H1 (cell line): Measurements from ENCODE around the gene NXPH2. TPM values are rescaled to one million over a fixed set of nuclear protein-coding genes. Genes with fewer than 3 reads are reported as not detected.

Source experiments
- CTCF ChIA-PET: fragments of 300-600 bp; sonication (Branson Sonifier 250); formaldehyde crosslinking; loops from one replicate; lab custom pipeline; 2021; ENCODE audit not compliant: partially characterized antibody; lab: Charles Lee
- POLR2A ChIA-PET: fragments of 300-600 bp; sonication (Branson Sonifier 250); formaldehyde crosslinking; loops from one replicate; lab custom pipeline; 2021; ENCODE audit warnings: inconsistent platforms; ENCODE audit not compliant: partially characterized antibody; lab: Charles Lee
- DNase-seq, 2 experiments: peaks; one replicate each; pipeline versions ENCODE4 v3.0.0 to v3.0.0-alpha.2; 2010 to 2022; ENCODE audit warnings: low spot score in 2 of 2, low read depth in 1 of 2, mixed read lengths in 1 of 2
- FAIRE-seq: peaks from 2 replicates; lab custom pipeline; 2011; peaks lifted over from hg19 to GRCh38; lab: Jason Lieb, UNC
- H2AFZ ChIP-seq: 2 replicates; pipeline ENCODE4 v1.8.1; 2012; ENCODE audit warnings: low read length, inconsistent platforms
- H2AK5ac ChIP-seq: 2 replicates; pipeline ENCODE4 v1.6.1; 2013; ENCODE audit warnings: low read depth, low read length
- H2BK120ac ChIP-seq: replicated peaks from 2 replicates; pipeline ENCODE3; 2013; ENCODE audit warnings: low read depth, low read length, inconsistent platforms
- H2BK12ac ChIP-seq: 2 replicates; pipeline ENCODE4 v1.6.1; 2013; ENCODE audit warnings: low read depth, low read length
- H2BK15ac ChIP-seq: 2 replicates; pipeline ENCODE4 v1.6.1; 2013; ENCODE audit warnings: low read length
- H2BK20ac ChIP-seq: 2 replicates; pipeline ENCODE4 v1.6.1; 2013; ENCODE audit warnings: low read length
- H2BK5ac ChIP-seq: 2 replicates; pipeline ENCODE4 v1.6.1; 2013; ENCODE audit warnings: low read depth, low read length
- H3K14ac ChIP-seq: 2 replicates; pipeline ENCODE4 v1.6.1; 2013; ENCODE audit warnings: inconsistent platforms; ENCODE audit not compliant: insufficient read length
- H3K18ac ChIP-seq: 2 replicates; pipeline ENCODE4 v1.6.1; 2013; ENCODE audit warnings: low read length; ENCODE audit errors: extremely low read depth
- H3K23ac ChIP-seq: 2 replicates; pipeline ENCODE4 v1.6.1; 2013; ENCODE audit warnings: inconsistent platforms; ENCODE audit not compliant: insufficient read length
- H3K23me2 ChIP-seq: 2 replicates; pipeline ENCODE4 v1.6.1; 2013; ENCODE audit warnings: low read depth, low read length
- H3K27ac ChIP-seq: 2 replicates; pipeline ENCODE4 v1.6.1; 2011; ENCODE audit warnings: low read depth, low read length, inconsistent platforms
- H3K27me3 ChIP-seq, 4 experiments: replicated peaks in 1 of 4; 1 replicate in 1 of 4; 2 replicates in 3 of 4; pipeline versions ENCODE4 v1.6.1 to v1.8.1; 2011 to 2013; ENCODE audit warnings: low read length in 3 of 4, mild to moderate bottlenecking in 3 of 4, inconsistent platforms in 2 of 4, mixed read lengths in 2 of 4, moderate library complexity in 1 of 4; ENCODE audit not compliant: control insufficient read depth in 3 of 4, insufficient read depth in 3 of 4; ENCODE audit errors: extremely low read depth in 1 of 4
- H3K36me3 ChIP-seq, 4 experiments: 2 replicates each; pipeline versions ENCODE4 v1.6.1 to v1.8.1; 2011 to 2013; ENCODE audit warnings: mild to moderate bottlenecking in 4 of 4, low read length in 3 of 4, moderate library complexity in 2 of 4, control low read depth in 1 of 4, inconsistent platforms in 1 of 4; ENCODE audit not compliant: insufficient read depth in 4 of 4, control insufficient read depth in 2 of 4
- H3K4ac ChIP-seq: replicated peaks from 2 replicates; pipeline ENCODE3; 2013; ENCODE audit warnings: low read length, low read depth, mixed read lengths, inconsistent platforms; ENCODE audit not compliant: insufficient read length
- H3K4me1 ChIP-seq, 4 experiments: replicated peaks in 1 of 4; 1 replicate in 1 of 4; 2 replicates in 3 of 4; pipeline versions ENCODE4 v1.6.1 to v1.8.1; 2011 to 2013; ENCODE audit warnings: low read length in 3 of 4, inconsistent platforms in 2 of 4, mixed read lengths in 1 of 4; ENCODE audit not compliant: insufficient read depth in 4 of 4, control insufficient read depth in 3 of 4
- H3K4me2 ChIP-seq, 2 experiments: 2 replicates each; pipeline versions ENCODE4 v1.6.1 to v1.8.1; 2011 to 2013; ENCODE audit warnings: low read depth in 2 of 2, low read length in 2 of 2, control low read depth in 1 of 2, inconsistent platforms in 1 of 2, mild to moderate bottlenecking in 1 of 2; ENCODE audit not compliant: insufficient read depth in 1 of 2
- H3K4me3 ChIP-seq, 4 experiments: fragments of 200-600, 300-600 bp in 1 of 4; sonication (generic), shearing (Covaris generic), sonication (Bioruptor Twin) in 1 of 4; 2 replicates each; pipeline versions ENCODE4 v1.5.1 to v1.8.1; 2011 to 2016; ENCODE audit warnings: low read length in 4 of 4, low read depth in 3 of 4, control low read depth in 2 of 4, inconsistent platforms in 2 of 4, mild to moderate bottlenecking in 2 of 4, mixed read lengths in 1 of 4, moderate library complexity in 1 of 4; ENCODE audit not compliant: insufficient read depth in 2 of 4; ENCODE audit errors: extremely low read depth in 1 of 4
- H3K56ac ChIP-seq: replicated peaks from 2 replicates; pipeline ENCODE3; 2013; ENCODE audit warnings: low read depth, mild to moderate bottlenecking, mixed read lengths, low read length, inconsistent platforms; ENCODE audit not compliant: insufficient read length
- H3K79me1 ChIP-seq: 2 replicates; pipeline ENCODE4 v1.6.1; 2013; ENCODE audit warnings: low read depth, low read length, control low read depth
- H3K79me2 ChIP-seq, 2 experiments: 2 replicates each; pipeline versions ENCODE4 v1.6.1 to v1.8.1; 2012 to 2013; ENCODE audit warnings: low read length in 2 of 2, mild to moderate bottlenecking in 2 of 2, inconsistent platforms in 1 of 2; ENCODE audit not compliant: insufficient read depth in 2 of 2, control insufficient read depth in 1 of 2
- H3K9ac ChIP-seq, 4 experiments: replicated peaks in 1 of 4; 1 replicate in 1 of 4; 2 replicates in 3 of 4; pipeline versions ENCODE4 v1.6.1 to v1.8.1; 2011 to 2013; ENCODE audit warnings: low read depth in 3 of 4, low read length in 3 of 4, control low read depth in 2 of 4, mild to moderate bottlenecking in 2 of 4, moderate library complexity in 2 of 4, inconsistent platforms in 1 of 4; ENCODE audit errors: extremely low read depth in 1 of 4
- H3K9me3 ChIP-seq, 2 experiments: 2 replicates each; pipeline versions ENCODE4 v1.6.1 to v1.8.1; 2012 to 2013; ENCODE audit warnings: mild to moderate bottlenecking in 2 of 2, moderate library complexity in 2 of 2, control low read depth in 1 of 2, inconsistent platforms in 1 of 2, low read depth in 1 of 2, low read length in 1 of 2, mixed read lengths in 1 of 2; ENCODE audit not compliant: insufficient read depth in 2 of 2
- H4K20me1 ChIP-seq, 2 experiments: replicated peaks in 1 of 2; 2 replicates each; pipeline versions ENCODE3 to v1.8.1; 2011 to 2013; ENCODE audit warnings: inconsistent platforms in 2 of 2, low read length in 2 of 2, mild to moderate bottlenecking in 1 of 2; ENCODE audit not compliant: insufficient read depth in 2 of 2, control insufficient read depth in 1 of 2
- H4K5ac ChIP-seq: 2 replicates; pipeline ENCODE4 v1.6.1; 2013; ENCODE audit warnings: low read length, low read depth, mixed read lengths, inconsistent platforms; ENCODE audit not compliant: insufficient read length
- H4K8ac ChIP-seq: 2 replicates; pipeline ENCODE4 v1.8.0; 2013; ENCODE audit warnings: mild to moderate bottlenecking, moderate library complexity, low read length, inconsistent platforms; ENCODE audit not compliant: insufficient read depth; ENCODE audit errors: extremely low read depth
- H4K91ac ChIP-seq: replicated peaks from 2 replicates; pipeline ENCODE3; 2013; ENCODE audit warnings: low read length, mixed read lengths, inconsistent platforms; ENCODE audit not compliant: insufficient read length
- CREB1 ChIP-seq: IDR thresholded peaks from 2 replicates; pipeline ENCODE4 v1.6.1; 2012; ENCODE audit warnings: inconsistent platforms
- CTBP2 ChIP-seq: IDR thresholded peaks from 2 replicates; pipeline ENCODE4 v1.7.0; 2011; ENCODE audit warnings: borderline replicate concordance, mild to moderate bottlenecking, moderate library complexity, mixed read lengths, low read length; ENCODE audit not compliant: insufficient read depth, insufficient read length
- FOSL1 ChIP-seq: IDR thresholded peaks from 2 replicates; pipeline ENCODE4 v1.6.1; 2011; ENCODE audit warnings: mild to moderate bottlenecking, low read depth, low read length, moderate library complexity; ENCODE audit not compliant: insufficient read depth
- GABPA ChIP-seq: IDR thresholded peaks from 2 replicates; pipeline ENCODE4 v1.6.1; 2011; ENCODE audit warnings: mild to moderate bottlenecking, low read length, moderate library complexity, borderline replicate concordance; ENCODE audit not compliant: insufficient read depth
- KDM1A ChIP-seq: fragments of 200-600, 300-600 bp; sonication (generic); IDR thresholded peaks from 2 replicates; pipeline ENCODE4 v1.7.1; 2016; ENCODE audit warnings: mild to moderate bottlenecking, low read length, borderline replicate concordance
- NRF1 ChIP-seq: IDR thresholded peaks from 2 replicates; pipeline ENCODE4 v1.6.1; 2011; ENCODE audit warnings: mild to moderate bottlenecking, low read depth, low read length, improper control_type of control experiment
- PHF8 ChIP-seq: fragments of 200-600 bp; sonication (generic); conservative IDR thresholded peaks from 2 replicates; pipeline ENCODE4 v1.7.1; 2012; ENCODE audit warnings: low read depth, mild to moderate bottlenecking, inconsistent platforms, low read length, moderate library complexity
- POLR2AphosphoS5 ChIP-seq: IDR thresholded peaks from 2 replicates; pipeline ENCODE4 v1.6.1; 2011; ENCODE audit warnings: low read depth, low read length
- POU5F1 ChIP-seq: IDR thresholded peaks from 2 replicates; pipeline ENCODE4 v1.6.1; 2011; ENCODE audit warnings: low read depth, mild to moderate bottlenecking, low read length, moderate library complexity
- RAD21 ChIP-seq, 2 experiments: IDR thresholded peaks in 1 of 2; conservative IDR thresholded peaks in 1 of 2; 2 replicates each; pipeline ENCODE4 v1.6.1; 2011; ENCODE audit warnings: low read depth in 2 of 2, low read length in 2 of 2, improper control_type of control experiment in 1 of 2, inconsistent platforms in 1 of 2, mild to moderate bottlenecking in 1 of 2, moderate library complexity in 1 of 2
- SRF ChIP-seq: IDR thresholded peaks from 2 replicates; pipeline ENCODE4 v1.6.1; 2011; ENCODE audit warnings: mild to moderate bottlenecking, low read depth, low read length, moderate library complexity
- WGBS, 2 experiments: shearing (Covaris generic) in 1 of 2; methylation state at CpG; one replicate each; pipeline versions ENCODE4 v1.1.6 to v1.1.7; 2013 to 2015; ENCODE audit warnings: low lambda C conversion rate in 2 of 2, mixed read lengths in 2 of 2, inconsistent platforms in 1 of 2, low coverage in 1 of 2, missing lambda C conversion rate in 1 of 2; ENCODE audit not compliant: insufficient replicate concordance in 2 of 2, insufficient coverage in 1 of 2, insufficient read length in 1 of 2; ENCODE audit errors: extremely low coverage in 1 of 2, missing lambda C conversion rate in 1 of 2; 5-methylcytosine and 5-hydroxymethylcytosine counted together
- polyA plus RNA-seq, 7 experiments: library from polyadenylated mRNA; depleted of rRNA in 3 of 7; stranded (reverse) in 5 of 7; unstranded in 2 of 7; fragments of >200 nt in 5 of 7; fragments of 200-250 nt in 2 of 7; gene quantifications; 1 replicate in 5 of 7; 2 replicates in 1 of 7; 4 replicates in 1 of 7; pipeline versions ENCODE4 v1.2.1 to v1.2.3, GENCODE V29; 2011 to 2013; ENCODE audit warnings: missing spikeins in 2 of 7, mixed read lengths in 2 of 7
- total RNA-seq: library from RNA; stranded (reverse); fragmentation: NEBNext Ultra II Directional; extraction: Animal tissue kit (Norgen Biotek cat#: 25700); gene quantifications from 2 replicates; pipeline ENCODE4 v1.2.1, GENCODE V29; 2021
- TF ChIP-seq, protein P1 (sequence below): IDR thresholded peaks from 2 replicates; pipeline ENCODE4 v1.6.1; 2012; ENCODE audit warnings: inconsistent platforms

NXPH2 gene
- total and polyA plus RNA-seq, 2 of the 8 experiments (the other 6 are each of a cell fraction or from before 2014, with no cell fraction given), result 1.9 to 6.9 TPM

DNA sequence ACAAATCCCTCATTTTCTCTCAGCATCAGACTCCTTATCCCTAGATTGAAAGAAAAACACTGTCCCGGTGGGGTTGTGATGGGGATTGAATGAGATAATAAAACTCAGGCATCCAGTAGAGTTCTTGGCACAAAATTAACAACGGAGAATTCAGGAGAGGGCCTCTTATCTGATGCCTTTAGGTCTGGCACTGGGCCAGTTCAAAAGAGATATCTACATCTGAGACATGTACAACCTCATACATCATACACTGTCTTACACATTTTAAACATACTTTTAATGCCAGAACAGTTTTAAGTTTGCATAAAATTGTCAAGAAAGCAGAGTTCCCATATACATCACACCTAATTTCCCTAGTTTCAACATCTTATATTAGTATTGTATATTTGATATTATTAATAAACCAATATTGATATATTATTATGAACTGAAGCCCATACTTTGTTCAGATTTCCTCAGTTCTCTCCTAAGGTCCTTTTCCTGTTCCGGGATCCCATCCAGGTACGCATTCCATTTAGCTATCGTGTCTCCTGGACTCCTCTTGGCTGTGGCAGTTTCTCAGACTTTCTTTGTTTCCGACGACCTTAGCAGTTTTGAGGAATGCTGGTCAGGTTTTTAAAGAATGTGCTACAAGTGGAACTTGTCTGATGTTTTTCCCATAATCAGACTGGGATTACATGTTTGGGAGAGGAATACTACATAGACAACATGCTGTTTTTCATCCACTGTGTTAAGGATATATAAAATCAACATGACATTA lies 27.8 kb downstream of the NXPH2 start:
- Histone ChIP-seq H3K36me3 (no peaks in the 10 kb centered on the region), H4K20me1 (no peaks in the 10 kb centered on the region), H4K91ac (no peak overlapping the region), H3K9me3 (peaks cover 0 to 4% of the 10 kb centered on the region in 2 experiments; a peak in 1 of 4 replicates), H2BK120ac (no peak overlapping the region), H3K79me1 (no peaks in the 10 kb centered on the region), H2BK20ac (no peak overlapping the region), H3K27ac (no peak overlapping the region), H3K4me3 (no peak overlapping the region), H3K27me3 (no peaks in the 10 kb centered on the region), H2AFZ (no peak overlapping the region), H2AK5ac (no peak overlapping the region), H3K18ac (no peak overlapping the region), H3K9ac (no peak overlapping the region), H3K4ac (no peak overlapping the region), H3K23ac (no peak overlapping the region), H2BK5ac (no peak overlapping the region), H4K5ac (no peak overlapping the region), H3K79me2 (peaks cover 0 to 3% of the 10 kb centered on the region in 2 experiments; a peak in 1 of 4 replicates), H3K4me1 (0 out of 7 replicates have a peak, but pooled peaks cover 0 to 3% (median 0%) of the 10 kb centered on the region in 4 experiments), H2BK12ac (no peak overlapping the region), H3K4me2 (no peak overlapping the region), H4K8ac (no peak overlapping the region), H3K14ac (no peak overlapping the region), H3K23me2 (no peaks in the 10 kb centered on the region), H2BK15ac (no peak overlapping the region), H3K56ac (no peak overlapping the region)
- FAIRE-seq (no peak), DNase-seq (no peak)
- WGBS, 2 experiments, result 80% methylated on average over 7 of the region's 7 CpGs; no CpG with 5 or more reads in 1 of the 2 experiments
- POLR2A ChIA-PET, result interaction anchor here (0.7 kb wide), 1 partner anchor 9 kb away, joined by 6 read pairs; no protein-coding TSS in a partner anchor
- CTCF ChIA-PET, result no interaction called here
- TF ChIP-seq GABPA, result no peak
- TF ChIP-seq POU5F1, result no peak
- no peak for TF ChIP-seq NRF1
- TF ChIP-seq KDM1A, result no peak
- no peak for TF ChIP-seq PHF8
- no peak for TF ChIP-seq FOSL1
- no peak for TF ChIP-seq POLR2AphosphoS5
- no peak for TF ChIP-seq SRF
- TF ChIP-seq, protein P1, sequence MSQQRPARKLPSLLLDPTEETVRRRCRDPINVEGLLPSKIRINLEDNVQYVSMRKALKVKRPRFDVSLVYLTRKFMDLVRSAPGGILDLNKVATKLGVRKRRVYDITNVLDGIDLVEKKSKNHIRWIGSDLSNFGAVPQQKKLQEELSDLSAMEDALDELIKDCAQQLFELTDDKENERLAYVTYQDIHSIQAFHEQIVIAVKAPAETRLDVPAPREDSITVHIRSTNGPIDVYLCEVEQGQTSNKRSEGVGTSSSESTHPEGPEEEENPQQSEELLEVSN, result no peak
- no peak for TF ChIP-seq RAD21 (IDR thresholded peaks at IDR 0.05 in 1 of 2, conservative IDR thresholded peaks at IDR 0.05 in 1 of 2; ENCODE audit: low read depth in 2 of 2, low read length in 2 of 2)
- no peak for TF ChIP-seq CTBP2
- no peak for TF ChIP-seq CREB1
